Mammary epithelial cell (primary cell): Measurements from ENCODE around the gene FAM53A.

Experiments
- EZH2 ChIP-seq: IDR thresholded peaks from 2 replicates; pipeline ENCODE4 v1.6.1; 2012; ENCODE audit warnings: low read length, inconsistent platforms, borderline replicate concordance
- TF ChIP-seq, protein P1 (sequence below), 2 donors: IDR thresholded peaks in 1 of 2; conservative IDR thresholded peaks in 1 of 2; 2 replicates each; pipeline ENCODE4 v1.5.1; 2011 to 2012; ENCODE audit warnings: inconsistent platforms in 2 of 2, low read length in 2 of 2, mild to moderate bottlenecking in 2 of 2, control low read depth in 1 of 2, low read depth in 1 of 2; ENCODE audit not compliant: insufficient read depth in 1 of 2; ENCODE audit errors: extremely low read depth in 1 of 2

DNA sequence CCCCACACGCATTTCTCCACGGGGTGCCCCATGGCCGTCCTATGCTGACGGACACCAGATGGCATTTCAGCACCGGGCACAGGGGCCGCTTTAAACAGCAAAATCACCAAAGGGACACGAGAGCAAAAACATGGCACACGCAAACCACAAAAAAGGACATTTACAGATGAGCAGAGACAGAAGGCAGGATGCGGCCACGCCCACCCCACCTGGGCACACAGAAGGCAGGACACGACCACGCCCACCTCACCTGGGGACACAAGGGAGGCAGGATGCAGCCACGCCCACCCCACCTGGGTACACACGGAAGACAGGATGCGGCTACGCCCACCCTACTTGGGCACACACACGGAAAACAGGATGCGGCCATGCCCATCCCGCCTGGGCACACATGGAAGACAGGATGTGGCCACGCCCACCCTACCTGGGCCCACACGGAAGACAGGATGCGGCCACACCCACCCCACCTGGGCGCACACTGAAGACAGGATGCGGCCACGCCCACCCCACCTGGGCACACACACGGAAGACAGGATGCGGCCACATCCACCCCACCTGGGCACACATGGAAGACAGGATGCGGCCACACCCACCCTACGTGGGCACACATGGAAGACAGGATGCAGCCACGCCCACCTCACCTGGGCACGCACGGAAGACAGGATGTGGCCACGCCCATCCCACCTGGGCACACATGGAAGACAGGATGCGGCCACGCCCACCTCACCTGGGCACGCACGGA lies 69.1 kb downstream of the FAM53A start:
- TF ChIP-seq, protein P1, sequence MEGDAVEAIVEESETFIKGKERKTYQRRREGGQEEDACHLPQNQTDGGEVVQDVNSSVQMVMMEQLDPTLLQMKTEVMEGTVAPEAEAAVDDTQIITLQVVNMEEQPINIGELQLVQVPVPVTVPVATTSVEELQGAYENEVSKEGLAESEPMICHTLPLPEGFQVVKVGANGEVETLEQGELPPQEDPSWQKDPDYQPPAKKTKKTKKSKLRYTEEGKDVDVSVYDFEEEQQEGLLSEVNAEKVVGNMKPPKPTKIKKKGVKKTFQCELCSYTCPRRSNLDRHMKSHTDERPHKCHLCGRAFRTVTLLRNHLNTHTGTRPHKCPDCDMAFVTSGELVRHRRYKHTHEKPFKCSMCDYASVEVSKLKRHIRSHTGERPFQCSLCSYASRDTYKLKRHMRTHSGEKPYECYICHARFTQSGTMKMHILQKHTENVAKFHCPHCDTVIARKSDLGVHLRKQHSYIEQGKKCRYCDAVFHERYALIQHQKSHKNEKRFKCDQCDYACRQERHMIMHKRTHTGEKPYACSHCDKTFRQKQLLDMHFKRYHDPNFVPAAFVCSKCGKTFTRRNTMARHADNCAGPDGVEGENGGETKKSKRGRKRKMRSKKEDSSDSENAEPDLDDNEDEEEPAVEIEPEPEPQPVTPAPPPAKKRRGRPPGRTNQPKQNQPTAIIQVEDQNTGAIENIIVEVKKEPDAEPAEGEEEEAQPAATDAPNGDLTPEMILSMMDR (conservative IDR thresholded peaks at IDR 0.05 in 1 of 2, IDR thresholded peaks at IDR 0.05 in 1 of 2; ENCODE audit: extremely low read depth in 1 of 2, insufficient read depth in 1 of 2, low read depth in 1 of 2, low read length in 2 of 2), result no peak
- no peak for TF ChIP-seq EZH2
